Limb (tissue), 2 donors: Measurements from ENCODE around the gene PRKCSH.
A peak's percentile ranks its signal among the peaks of the same experiment; 100 is the strongest.
"Not testable (repeated sequence)": the region's sequence is repeated elsewhere in the genome, so short reads cannot be mapped to it uniquely, and the experiment has no call there.

Experiments
- DNase-seq, 2 donors: peaks; one replicate each; pipeline ENCODE4 v3.0.0-alpha.2; 2016; ENCODE audit errors: extremely low spot score in 2 of 2

Gene PRKCSH, protein sequence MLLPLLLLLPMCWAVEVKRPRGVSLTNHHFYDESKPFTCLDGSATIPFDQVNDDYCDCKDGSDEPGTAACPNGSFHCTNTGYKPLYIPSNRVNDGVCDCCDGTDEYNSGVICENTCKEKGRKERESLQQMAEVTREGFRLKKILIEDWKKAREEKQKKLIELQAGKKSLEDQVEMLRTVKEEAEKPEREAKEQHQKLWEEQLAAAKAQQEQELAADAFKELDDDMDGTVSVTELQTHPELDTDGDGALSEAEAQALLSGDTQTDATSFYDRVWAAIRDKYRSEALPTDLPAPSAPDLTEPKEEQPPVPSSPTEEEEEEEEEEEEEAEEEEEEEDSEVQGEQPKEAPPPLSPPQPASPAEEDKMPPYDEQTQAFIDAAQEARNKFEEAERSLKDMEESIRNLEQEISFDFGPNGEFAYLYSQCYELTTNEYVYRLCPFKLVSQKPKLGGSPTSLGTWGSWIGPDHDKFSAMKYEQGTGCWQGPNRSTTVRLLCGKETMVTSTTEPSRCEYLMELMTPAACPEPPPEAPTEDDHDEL

DNA sequence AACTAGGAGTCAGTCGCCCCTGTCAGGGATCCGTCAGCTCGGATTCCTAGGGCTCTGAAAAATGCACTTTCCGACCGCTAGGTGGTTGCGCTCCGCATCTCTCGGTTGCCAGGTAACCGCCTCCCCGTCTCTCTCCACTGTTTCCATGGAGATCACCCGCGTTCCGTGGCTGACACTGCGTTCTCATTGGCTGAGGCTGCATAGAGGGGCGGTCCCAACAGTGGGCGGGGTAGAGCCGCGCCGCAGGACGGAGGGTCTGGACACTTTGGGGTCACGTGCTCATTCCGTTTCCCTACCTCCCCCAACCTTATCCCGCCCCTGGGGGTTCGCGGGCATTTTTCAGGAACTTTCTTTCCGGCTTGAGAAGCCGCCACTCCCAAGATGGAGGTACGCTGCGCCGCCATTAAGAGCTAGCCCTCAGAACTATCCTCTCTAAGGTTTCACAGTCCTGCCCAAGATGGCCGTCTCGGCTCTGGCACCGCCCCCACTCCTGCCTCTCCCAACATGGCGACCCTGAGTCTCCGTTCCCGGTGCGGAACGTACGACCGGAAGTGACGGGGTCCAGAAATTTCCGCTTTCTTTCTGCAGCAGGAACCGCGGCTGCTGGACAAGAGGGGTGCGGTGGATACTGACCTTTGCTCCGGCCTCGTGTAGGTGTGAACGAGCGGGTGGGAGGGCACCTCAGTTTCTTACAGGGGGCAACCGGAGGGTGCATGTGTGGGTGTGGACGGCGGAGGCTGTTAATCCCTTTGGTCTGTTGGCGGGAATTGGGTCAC is at the start of gene PRKCSH, which contains the start of gene ODAD3:
PRKCSH (plus strand) TSS at position 579 of the 776 bp plus-strand sequence. CDS start 483 bp downstream, outside the sequence.
ODAD3 (minus strand) TSS at position 65 of the 776 bp plus-strand sequence. CDS start 105 bp downstream, outside the sequence.
- DNase-seq = peak; percentile 99 to 100

DNA sequence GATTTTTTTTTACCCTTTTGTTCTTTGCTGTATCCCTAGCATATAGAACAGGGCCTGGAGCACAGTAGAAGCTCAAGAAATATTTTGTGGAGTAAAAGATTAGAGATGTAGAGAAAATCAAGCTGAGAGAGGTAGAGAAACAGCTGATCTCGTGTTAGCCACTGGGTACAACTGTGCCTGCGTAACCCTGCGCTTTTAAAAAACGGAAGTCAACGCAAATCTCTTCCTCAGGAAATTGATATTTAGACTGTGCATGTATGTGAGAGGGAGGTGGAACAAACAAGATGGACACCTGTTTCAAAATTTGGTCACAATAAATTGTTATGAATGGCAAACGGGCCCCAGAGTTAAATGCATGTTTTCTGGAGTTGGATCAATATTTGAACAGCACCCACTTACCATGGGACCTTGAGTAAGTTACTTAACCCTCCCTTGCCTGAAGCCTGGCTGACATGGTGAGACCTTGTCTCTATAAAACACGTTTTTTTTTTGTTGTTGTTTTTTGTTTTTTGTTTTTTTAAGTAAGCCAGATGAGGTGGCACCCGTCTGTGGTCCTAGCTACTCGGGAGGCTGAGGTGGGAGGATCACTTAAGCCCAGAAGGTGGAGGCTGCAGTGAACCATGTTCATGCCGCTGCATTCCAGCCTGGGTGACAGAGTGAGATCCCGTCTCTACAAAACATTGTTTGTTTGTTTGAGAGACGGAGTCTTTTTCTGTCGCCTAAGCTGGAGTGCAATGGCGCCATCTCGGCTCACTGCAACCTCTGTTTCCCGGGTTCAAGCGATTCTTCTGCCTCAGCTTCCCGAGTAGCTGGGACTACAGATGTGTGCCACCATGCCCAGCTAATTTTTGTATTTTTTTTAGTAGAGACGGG is 48.0 kb upstream of the PRKCSH start:
- no peak for DNase-seq

DNA sequence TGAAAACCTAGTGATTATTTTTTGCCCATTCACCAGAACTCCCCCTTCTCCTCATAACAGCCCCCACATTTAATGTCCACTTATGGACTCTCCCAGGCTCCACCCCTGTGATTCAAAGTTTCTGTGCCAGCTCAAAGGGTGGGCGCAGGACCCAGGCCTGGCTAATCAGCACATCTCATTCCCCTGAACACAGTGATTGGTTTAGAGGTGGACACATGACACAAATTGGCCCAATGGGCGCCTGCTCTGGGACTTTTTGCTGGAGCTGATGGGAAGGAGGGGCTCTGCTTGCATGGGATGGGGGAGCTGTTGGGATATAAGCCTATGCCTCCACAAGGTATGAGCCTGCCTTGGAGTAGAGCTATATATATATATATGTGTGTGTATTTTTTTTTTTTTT is 45.1 kb upstream of the PRKCSH start:
- DNase-seq = no peak

DNA sequence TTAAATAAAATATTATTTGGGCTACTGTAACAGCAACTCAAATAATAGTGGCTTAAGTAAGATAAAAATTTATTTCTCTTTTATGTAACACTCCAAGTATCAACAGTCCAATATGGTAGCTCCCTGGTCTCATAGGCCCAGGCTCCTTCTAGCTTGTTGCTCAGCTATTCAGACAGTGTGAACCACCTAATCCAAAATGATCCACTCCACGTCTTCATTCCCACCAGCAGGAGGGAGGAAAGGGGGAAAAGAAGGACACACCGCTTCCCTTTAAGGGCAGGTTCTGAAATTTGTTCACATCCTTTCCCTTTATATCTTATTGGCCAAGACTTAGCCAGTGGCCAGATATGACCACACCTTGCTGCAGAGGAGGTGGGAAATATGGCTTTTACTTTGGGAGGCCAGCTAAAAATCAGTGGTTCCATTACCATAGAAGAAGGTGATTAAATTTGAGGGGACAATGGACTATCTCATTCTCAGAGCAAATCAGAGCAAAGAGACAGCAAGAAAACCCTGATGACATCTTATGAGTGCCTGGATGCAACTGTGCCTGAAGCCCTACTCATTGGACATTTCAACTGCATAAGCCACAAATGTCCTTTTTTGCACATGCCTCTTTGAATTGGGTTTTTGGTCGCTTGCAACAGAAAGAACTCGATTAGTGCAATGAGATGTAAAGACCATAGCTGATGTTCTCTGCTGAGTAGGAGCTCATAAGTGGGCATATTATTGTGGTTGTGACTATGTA is 44.3 kb upstream of the PRKCSH start:
- no peak for DNase-seq

DNA sequence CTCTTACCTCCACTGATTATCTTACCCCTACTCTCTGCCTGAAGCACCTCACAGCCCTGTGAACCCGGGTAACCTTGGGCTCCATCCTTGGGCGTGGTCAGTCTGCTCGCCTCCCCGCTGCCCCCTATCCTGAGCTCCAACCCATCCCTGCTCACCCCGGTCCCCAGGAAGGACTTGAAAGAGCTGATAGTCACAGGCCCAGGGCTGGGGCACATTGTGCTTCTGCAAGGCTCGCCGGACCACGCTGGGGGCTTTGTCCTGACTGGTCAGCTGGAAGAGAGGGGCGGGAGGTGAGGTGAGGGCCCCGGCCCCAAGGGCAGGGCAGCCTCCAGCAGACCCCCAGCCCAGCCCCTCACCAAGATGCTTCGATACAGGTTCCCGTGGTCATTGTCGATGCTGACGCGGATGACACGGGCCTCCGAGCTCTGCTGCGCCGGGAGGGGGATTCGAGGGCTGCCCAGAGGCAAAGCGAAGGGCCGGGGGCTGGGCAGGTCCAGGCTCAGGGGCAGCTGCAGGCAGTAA is 38.3 kb upstream of the PRKCSH start:
- no peak for DNase-seq

DNA sequence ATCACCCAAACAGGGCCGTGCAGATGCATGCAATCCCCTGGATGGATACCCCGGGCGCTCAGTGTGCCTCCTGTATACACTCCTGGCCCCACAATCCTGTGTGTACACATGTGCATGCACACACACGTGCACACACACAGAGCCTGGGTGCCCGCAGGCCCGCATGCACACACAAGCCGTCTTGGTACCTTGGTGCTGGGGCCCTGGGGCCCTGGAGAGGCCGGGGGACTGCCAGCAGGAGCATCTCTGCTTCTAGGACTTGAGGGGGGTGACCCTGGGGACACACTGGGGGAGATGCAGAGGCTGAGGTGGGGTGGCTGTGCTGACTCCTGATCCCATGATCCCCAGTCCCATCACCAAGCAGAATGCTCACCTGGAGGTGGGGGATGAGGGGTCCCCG is 35.8 kb upstream of the PRKCSH start:
- no peak for DNase-seq

DNA sequence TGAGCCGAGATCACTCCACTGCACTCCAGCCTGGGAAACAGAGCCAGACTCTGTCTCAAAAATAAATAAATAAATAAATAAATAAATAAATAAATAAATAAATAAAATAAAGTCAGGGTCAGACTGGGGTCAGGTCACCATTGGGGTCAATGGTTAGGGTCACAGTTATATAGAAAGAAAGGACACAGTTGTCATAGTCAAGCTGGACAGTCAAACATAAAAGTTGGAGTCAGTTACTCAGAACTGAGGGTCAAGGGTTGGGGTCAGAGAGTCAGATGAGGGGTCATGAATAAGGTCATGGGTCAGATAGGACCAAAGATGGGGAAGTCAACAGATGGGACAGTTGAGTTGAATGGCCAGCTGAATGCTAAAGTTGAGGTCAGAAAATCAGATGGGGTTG is 34.6 kb upstream of the PRKCSH start:
- no peak for DNase-seq

DNA sequence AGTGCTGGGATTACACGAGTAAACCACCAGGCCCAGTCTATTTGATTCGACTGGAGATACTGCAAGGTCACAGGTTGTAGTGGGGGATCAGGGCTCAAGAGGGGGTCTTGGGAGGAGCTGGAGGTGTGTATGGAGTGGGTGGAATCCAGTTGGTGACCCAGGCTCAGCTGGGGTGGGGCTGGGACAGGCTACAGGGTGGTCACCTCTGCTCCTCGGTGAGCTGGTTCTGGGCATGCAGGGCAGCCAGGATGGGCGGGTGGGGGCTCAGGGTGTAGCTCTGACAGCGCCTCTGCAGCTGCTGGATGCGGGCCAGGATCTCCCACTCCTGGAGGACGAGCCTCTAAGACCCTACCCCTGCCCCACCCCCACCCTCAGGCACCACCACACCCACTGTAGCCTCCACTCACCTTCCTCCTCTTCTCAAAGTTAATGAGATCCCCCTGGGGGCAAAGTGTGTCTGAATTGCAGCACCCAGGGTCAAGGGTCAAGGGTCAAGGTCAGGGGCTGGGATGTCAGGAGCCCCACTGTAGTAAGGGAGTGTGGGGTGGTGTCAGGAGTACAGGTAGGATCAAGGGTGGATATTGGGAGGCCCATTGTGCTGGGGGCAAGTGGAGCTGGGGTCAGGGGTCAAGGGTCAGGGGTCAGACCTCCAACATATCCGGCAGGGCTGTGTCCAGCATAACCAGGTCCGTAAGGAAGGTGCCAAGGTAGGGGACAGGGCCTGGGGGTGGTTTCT is 33.5 kb upstream of the PRKCSH start:
- DNase-seq = no peak

DNA sequence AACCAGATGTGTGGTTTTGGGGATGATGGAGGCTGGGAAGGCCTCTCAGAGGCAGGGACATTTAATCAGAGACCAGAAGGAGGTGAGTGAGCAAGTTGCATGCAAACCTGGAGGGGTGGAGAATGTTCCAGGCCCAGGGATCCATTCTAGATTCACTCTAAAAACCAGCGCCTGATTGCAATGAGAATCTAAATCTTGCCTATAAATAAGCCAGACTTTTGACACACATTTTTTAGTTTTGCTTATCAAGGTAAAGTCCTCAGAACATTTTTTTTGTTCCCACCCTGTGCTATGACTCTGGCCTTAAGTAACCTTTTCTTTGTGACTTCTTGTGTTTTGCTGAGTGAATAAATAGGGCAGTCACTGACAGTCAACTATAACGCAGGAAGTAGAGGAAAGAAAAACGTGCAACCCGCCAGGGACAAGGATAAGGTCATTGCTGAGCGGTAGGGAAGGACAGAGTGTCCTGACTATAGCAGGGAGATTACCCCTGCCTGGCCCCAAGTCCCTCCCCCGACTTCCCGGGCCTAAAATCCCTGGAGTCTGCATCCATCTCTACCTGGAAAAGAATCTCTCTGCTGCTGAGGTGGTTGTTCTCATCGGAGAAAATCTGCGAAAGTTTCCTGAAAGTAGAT is 30.7 kb upstream of the PRKCSH start:
- no peak for DNase-seq

DNA sequence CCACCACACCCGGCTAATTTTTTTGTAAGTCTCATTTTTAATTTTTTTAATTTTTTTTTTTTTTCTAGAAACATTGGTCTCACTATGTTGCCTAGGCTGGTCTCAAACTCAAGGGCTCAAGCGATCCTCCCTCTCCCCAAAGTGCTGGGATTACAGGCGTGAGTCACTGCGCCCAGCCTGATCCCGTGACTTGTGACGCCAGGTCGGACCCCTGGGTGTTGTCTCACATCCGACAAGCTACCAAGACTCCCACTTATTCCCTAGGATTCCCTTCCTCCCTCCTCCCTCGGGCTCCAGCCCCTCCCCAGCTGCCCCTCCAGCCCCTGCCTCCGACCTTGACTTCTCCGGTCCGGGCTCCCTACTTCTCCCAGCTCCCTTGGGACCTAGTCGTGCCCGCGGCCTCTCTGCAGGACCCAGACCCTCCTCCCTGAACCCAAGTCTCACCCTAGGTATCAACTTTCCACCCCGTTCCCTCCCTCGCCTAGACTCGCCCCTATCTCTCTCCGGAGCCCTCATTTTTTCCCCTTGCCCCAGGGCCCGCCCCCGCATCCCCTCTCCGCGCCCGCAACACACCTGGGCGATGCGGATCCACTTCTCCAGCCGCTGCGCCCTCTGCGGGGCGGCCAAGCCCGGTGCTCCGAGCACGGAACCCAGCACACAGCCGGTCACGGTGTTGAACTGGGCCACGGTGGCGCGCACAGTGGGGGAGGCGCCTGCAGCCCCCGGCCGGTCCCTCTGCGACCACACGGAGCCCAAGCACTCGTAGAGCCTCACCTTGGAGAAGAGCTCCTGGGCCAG is 29.4 kb upstream of the PRKCSH start:
- no peak for DNase-seq

DNA sequence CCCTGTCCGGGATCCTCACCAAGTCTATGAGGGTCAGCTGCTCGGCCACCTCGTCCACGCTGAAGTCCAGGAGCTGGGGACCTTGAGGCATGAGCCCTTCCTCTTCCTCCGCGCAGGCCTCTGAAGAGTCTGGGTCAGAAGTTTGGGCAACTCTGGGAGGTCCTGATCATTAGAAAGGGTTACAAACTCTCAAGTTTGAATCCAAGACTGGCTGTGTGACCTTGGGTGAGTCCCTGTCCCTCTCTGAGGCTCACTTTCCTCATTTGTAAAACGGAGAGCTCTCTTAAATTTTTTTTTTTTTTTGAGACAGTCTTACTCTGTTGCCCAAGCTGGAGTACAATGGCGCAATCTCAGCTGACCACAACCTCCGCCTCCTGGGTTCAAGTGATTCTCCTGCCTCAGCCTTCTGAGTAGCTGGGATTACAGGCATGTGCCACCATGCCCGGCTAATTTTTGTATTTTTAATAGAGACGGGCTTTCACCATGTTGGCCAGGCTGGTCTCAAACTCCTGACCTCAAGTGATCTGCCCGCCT is 28.7 kb upstream of the PRKCSH start:
- DNase-seq = not testable (repeated sequence)

DNA sequence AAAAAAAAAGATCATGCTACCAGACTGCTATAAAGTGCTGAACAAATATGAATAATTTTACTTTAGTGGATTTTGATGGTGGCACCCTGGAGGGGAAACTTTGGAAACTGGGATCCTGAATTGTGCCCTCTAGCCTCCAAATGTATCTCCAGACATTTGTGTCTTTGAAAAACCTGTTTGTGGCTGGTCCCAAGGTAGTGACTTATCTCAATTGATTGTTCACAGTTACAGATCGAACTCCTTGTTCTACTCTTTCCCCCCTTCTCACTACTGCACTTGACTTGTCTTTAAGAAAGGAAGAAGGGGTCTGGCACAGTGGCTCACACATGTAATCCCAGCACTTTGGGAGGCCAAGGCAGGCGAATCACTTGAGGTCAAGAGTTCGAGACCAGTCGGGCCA is 26.8 kb upstream of the PRKCSH start:
- DNase-seq = no peak

DNA sequence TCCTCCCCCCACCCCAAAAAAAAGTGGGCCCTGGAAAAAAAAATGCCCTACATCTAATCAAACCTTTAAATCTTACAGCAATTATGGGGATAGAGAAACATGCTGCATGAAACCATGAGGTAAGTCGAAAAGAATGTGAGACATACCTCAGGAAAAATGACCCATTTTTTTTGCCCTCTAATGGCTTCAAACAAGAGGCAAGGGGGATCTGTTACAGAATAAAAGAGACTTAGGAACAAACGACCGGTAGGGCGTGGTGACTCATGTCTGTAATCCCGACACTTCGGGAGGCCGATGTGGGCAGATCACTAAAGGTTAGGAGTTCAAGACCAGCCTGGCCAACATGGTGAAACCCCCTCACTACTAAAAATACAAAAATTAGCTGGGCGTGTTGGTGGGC is 24.8 kb upstream of the PRKCSH start:
- no peak for DNase-seq

DNA sequence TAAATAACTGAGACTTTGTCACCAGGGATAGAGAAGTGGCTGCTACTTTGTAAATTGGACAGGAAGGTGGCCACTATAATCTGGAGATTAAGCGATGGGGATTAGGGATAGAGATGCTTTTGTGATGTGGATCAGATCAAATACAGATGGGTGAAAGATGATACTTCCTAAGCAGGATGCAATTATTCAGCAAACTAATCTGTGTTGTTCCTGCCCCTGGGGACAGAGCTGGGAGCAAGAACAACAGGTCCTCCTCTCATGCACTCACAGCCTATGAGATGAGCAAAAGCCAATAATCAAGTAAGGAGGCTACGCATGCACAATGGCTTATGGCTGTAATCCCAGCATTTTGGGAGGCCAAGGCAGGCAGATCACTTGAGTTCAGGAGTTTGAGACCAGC is 20.9 kb upstream of the PRKCSH start:
- no peak for DNase-seq

DNA sequence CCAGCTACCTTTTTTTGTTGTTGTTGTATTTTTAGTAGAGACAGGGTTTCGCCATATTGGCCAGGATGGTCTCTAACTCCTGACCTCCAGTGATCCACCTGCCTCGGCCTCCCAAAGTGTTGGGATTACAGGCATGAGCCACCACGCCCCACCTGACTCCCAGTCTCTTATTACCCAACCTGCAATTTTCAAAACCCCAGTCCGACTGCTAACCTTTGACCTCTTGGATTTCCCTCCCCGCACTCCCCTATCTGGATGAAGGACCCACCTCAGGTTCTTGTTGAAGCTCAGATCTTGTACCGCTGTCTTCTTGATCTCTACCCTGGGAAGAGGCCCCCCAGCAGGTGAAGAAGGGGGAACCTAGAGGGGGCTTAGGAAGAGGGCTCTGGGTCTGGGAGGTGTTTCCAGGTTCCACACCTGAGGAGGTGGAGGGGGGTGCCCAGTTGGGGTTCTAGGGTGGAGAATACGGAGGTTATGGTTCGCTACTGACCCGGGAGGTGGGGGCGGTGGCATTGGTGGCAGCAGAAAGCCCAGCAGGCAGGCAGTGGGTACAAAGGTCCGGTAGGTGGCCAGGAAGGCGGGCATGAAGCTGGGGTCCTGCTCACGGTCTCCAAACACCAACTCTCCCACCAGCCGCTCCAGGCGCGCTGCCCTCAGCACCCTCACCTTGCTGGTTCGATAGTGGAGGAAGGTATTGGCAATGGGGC is 18.9 kb upstream of the PRKCSH start:
- DNase-seq = no peak

DNA sequence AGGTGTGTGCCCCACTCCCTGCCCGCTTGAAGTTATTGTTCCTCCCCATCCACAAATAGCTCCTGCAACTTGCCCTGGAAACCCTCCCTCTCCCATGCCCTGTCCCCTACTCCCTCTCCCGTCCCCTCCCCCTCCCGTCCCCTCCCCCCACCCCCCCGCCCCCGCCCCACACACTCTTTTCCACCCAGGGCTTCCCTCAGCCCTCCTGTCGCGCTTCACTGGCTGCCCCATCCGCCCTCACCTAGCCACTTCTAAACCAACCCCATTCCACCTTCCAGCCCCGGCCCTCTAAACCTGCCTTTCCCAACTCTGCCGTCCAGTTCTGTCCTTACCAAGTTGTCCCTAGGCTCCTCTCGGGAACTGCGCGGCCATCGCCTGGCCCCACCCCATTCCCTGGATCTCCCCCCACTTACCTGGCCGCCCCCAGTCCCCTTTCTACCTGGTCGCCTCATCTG is 17.3 kb upstream of the PRKCSH start:
- DNase-seq = no peak
